Measurements from ENCODE around the gene PRMT5.
"Not testable (repeated sequence)": the region's sequence is repeated elsewhere in the genome, so short reads cannot be mapped to it uniquely, and the experiment has no call there.

Gene PRMT5

GRCh38 chr14:22923746-22924145 is 5.4 kb downstream of the PRMT5 start:
- CTCF ChIA-PET = no interaction called here

DNA sequence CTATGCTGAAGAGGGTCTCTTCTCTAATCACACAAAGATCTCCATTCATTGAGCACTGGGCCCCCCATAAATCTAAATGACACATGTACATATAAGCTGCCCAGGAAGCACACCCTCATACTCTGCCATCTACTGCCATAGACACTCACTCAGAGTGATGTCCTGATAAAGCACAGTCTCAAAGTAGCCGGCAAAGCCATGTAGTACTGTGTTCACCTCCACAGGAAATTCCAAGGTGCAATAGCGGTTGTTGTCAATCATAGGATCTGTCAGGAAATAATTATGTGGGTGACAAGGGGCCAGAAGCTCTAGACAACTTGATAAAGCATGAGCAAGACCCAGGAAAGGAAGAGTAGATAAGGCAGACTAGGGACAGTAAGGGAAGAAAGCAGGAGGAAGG is 6.9 kb downstream of the PRMT5 start:
- POLR2A ChIA-PET = no interaction called here
- CTCF ChIA-PET = no interaction called here
- no peak for DNase-seq (ENCODE audit: extremely low spot score)
- TF ChIP-seq, protein P1, sequence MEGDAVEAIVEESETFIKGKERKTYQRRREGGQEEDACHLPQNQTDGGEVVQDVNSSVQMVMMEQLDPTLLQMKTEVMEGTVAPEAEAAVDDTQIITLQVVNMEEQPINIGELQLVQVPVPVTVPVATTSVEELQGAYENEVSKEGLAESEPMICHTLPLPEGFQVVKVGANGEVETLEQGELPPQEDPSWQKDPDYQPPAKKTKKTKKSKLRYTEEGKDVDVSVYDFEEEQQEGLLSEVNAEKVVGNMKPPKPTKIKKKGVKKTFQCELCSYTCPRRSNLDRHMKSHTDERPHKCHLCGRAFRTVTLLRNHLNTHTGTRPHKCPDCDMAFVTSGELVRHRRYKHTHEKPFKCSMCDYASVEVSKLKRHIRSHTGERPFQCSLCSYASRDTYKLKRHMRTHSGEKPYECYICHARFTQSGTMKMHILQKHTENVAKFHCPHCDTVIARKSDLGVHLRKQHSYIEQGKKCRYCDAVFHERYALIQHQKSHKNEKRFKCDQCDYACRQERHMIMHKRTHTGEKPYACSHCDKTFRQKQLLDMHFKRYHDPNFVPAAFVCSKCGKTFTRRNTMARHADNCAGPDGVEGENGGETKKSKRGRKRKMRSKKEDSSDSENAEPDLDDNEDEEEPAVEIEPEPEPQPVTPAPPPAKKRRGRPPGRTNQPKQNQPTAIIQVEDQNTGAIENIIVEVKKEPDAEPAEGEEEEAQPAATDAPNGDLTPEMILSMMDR (IDR thresholded peaks at IDR 0.05; ENCODE audit: control extremely low read depth, extremely low read depth, low read depth, missing control alignments) = no peak

More at GRCh38 chr14:22923746-22924145, 5.4 kb downstream of the PRMT5 start:
- POLR2A ChIA-PET = no interaction called here
- no peak for DNase-seq (ENCODE audit: extremely low spot score)
- TF ChIP-seq, protein P1 (IDR thresholded peaks at IDR 0.05; ENCODE audit: control extremely low read depth, extremely low read depth, low read depth, missing control alignments) = no peak

DNA sequence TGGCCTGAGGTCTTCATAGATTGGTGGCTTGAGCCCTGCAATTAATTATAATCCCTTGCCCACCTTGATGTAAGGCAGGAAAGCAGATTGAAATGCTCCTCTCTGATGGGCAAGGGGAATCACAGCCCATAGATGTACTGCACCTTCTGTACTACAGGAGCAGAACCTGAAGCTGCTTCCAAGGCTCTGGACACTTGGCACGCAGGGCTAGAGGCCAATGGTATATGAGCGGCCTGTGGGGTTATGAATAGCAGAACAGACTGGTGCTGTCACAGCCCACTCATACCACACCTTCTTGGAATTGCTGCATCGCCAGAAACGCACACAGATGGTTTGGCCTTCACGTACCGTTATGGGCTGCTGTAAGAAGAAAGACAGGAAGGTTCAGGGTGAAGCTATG is 8.5 kb downstream of the PRMT5 start:
- POLR2A ChIA-PET = interaction anchor here (3.8 kb wide), 1 partner anchor 9 kb away, joined by 22 read pairs; the partner anchor contains the start of gene PRMT5
- TF ChIP-seq, protein P1 (IDR thresholded peaks at IDR 0.05; ENCODE audit: control extremely low read depth, extremely low read depth, low read depth, missing control alignments) = no peak
- no peak for DNase-seq (ENCODE audit: extremely low spot score)
- CTCF ChIA-PET = interaction anchor here (1.2 to 9.3 kb wide), 8 partner anchors 9 to 350 kb away, joined by 3 to 68 read pairs (median 7); partner anchors contain the start of gene PRMT5

DNA sequence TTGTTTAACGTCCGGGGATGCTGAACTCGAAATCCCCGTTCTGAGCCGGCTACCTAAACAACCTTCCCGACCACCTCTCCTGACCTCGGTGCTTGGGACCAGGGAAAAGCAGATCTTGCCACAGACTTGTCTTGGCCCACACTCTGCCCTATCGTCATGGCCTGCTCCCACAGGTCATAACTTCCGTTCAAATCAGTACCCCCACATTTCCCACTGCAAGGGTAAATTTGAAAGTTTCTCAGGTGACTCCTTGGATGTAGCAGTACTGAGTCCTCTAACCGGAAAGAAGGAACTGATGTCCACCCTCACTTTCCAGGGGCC is 9.6 kb downstream of the PRMT5 start:
- ChIA-PET CTCF (interaction anchor here (1.2 to 9.3 kb wide), 10 partner anchors 8 to 349 kb away, joined by 3 to 68 read pairs (median 7); partner anchors contain the start of gene PRMT5), POLR2A (interaction anchor here (3.8 kb wide), 1 partner anchor 10 kb away, joined by 22 read pairs; the partner anchor contains the start of gene PRMT5)
- TF ChIP-seq, protein P1 (IDR thresholded peaks at IDR 0.05; ENCODE audit: control extremely low read depth, extremely low read depth, low read depth, missing control alignments) = no peak
- no peak for DNase-seq (ENCODE audit: extremely low spot score)

DNA sequence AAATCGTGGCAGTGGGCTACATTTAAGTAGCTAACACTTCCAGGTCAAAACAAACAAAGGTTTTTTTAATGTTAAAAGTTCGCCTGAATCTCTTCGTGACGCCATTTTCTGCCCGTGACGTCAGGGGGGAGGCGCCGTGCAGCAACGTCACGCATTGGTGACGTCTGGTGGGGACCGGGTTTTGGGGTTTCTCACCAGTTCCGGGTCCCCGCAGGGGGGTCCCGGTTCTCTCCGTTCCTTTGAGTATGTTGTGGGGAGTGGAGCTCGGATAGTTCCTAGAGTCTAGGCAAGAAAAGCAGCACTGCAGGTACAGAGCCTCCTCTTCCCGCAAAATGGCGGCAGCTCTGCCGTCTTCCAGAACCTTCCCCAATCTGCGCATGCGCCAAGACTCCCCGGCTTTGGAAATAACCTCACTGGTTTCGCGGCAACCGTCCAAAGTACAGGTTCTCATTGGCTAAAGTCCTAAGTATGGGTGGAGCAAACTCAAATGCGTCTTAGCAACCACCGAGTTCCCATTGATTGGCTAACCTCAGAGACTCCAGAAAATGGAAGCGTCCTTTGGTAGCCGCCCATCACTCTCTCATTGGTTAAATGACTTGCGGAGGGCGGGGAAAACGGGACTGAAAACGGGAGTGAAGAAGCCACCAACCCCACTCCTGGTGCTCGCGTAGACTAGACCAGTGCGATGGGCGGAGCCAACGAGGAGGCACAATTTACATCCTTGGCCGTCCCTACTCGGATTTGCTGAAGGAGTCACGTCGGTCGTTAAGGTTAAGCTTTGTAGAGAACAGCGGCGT is 10.2 kb downstream of the PRMT5 start, which contains the start of gene RBM23:
RBM23 (minus strand) TSS at position 346 of the 797 bp plus-strand sequence.
- ChIA-PET CTCF (interaction anchor here (1.0 to 9.3 kb wide), 11 partner anchors 11 to 351 kb away, joined by 3 to 68 read pairs (median 7); partner anchors contain the start of genes LRP10 and PRMT5), POLR2A (interaction anchor here (0.6 to 3.8 kb wide), 5 partner anchors 10 to 1222 kb away, joined by 3 to 22 read pairs (median 3); partner anchors contain the start of genes EMC9 and PRMT5)
- peak; percentile 94 for DNase-seq (ENCODE audit: extremely low spot score)
- TF ChIP-seq, protein P1 (IDR thresholded peaks at IDR 0.05; ENCODE audit: control extremely low read depth, extremely low read depth, low read depth, missing control alignments) = no peak

DNA sequence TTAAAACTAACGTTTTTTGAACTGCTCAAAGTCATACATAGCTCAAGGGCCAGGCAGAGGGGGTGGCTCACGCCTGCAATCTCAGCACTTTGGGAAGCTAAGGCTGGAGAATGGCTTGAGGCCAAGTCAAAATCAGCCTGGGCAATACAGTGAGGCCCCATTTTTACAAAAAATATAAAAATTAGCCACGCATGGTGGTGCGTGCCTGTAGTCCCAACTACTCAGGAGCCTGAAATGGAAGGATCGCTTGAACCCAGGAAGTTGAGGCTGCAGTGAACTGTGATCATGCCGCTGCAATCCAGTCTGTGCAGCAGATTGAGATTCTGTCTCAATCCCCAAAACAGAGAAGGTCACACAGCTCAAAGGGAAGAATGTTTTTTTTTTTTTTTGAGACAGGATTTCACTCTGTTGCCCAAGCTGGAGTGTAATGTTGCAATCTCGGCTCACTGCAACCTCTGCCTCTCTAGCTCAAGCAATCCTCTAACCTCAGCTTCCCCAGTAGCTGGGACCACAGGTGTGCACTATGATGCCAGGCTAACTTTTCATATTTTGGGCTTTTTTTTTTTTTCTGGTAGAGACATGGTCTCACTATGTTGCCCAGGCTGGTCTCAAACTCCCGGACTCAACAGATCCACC is 13.2 kb downstream of the PRMT5 start:
- TF ChIP-seq, protein P1 (IDR thresholded peaks at IDR 0.05; ENCODE audit: control extremely low read depth, extremely low read depth, low read depth, missing control alignments) = no peak
- DNase-seq (ENCODE audit: extremely low spot score) = no peak
- CTCF ChIA-PET = interaction anchor here (0.7 to 9.3 kb wide), 8 partner anchors 10 to 179 kb away, joined by 3 to 68 read pairs (median 4); partner anchors contain the start of genes C14orf119, LRP10 and PRMT5
- POLR2A ChIA-PET = interaction anchor here (0.5 to 2.0 kb wide), 8 partner anchors 14 to 366 kb away, joined by 3 to 10 read pairs (median 5); no protein-coding TSS in a partner anchor

- POLR2A ChIA-PET = interaction anchor here (0.7 to 2.0 kb wide), 2 partner anchors 29 to 1226 kb away, joined by 4 to 6 read pairs; partner anchors contain the start of gene EMC9
Measured at GRCh38 chr14:22914836-22915235, 14.3 kb downstream of the PRMT5 start.

More at GRCh38 chr14:22914836-22915235, 14.3 kb downstream of the PRMT5 start:
- not testable (repeated sequence) for DNase-seq (ENCODE audit: extremely low spot score)
- CTCF ChIA-PET = interaction anchor here (1.0 to 9.3 kb wide), 3 partner anchors 9 to 15 kb away, joined by 3 to 68 read pairs (median 63); partner anchors contain the start of gene PRMT5
